M059J (cell line): ENCODE data around the gene STX10. TPM values are rescaled to one million over a fixed set of nuclear protein-coding genes. Genes with fewer than 3 reads are reported as not detected.

Experiments
- DNase-seq: peaks from one replicate; pipeline ENCODE4 v3.0.0-alpha.2; 2012; ENCODE audit warnings: low read depth
- total RNA-seq: library from RNA; depleted of rRNA; stranded (reverse); fragments of >200 nt; shearing (Covaris generic); gene quantifications from 2 replicates; pipeline ENCODE4 v1.2.3, GENCODE V29; 2014

Gene STX10
- total RNA-seq, 1 experiment from 2014 or later = 122 TPM

GRCh38 chr19:13139633-13140311 lies 10.4 kb downstream of the STX10 start:
- no peak for DNase-seq

GRCh38 chr19:13138916-13139198 lies 11.3 kb downstream of the STX10 start:
- no peak for DNase-seq

GRCh38 chr19:13138171-13138915 lies 11.8 kb downstream of the STX10 start:
- DNase-seq = no peak

- DNase-seq = no peak
These were observed 12.8 kb downstream of the STX10 start for GRCh38 chr19:13137290-13137794.

- no peak for DNase-seq
These were observed 14.8 kb downstream of the STX10 start for GRCh38 chr19:13135068-13136062.

- DNase-seq = no peak
These were observed 15.5 kb downstream of the STX10 start for GRCh38 chr19:13134626-13135025.

GRCh38 chr19:13133241-13133870 lies 16.8 kb downstream of the STX10 start:
- no peak for DNase-seq

GRCh38 chr19:13132471-13133180 lies 17.5 kb downstream of the STX10 start:
- peak; percentile 86 for DNase-seq

GRCh38 chr19:13130886-13131490 lies 19.2 kb downstream of the STX10 start:
- DNase-seq = no peak

GRCh38 chr19:13129384-13129783 lies 20.8 kb downstream of the STX10 start:
- no peak for DNase-seq

- DNase-seq = peak; percentile 35
These were observed 21.6 kb downstream of the STX10 start for GRCh38 chr19:13128583-13128982.

- no peak for DNase-seq
These were observed 22.2 kb downstream of the STX10 start for GRCh38 chr19:13127811-13128575.

GRCh38 chr19:13127051-13127450 lies 23.1 kb downstream of the STX10 start:
- no peak for DNase-seq

- no peak for DNase-seq
These were observed 26.9 kb downstream of the STX10 start for GRCh38 chr19:13122980-13123957.

- DNase-seq = no peak
These were observed 27.8 kb downstream of the STX10 start for GRCh38 chr19:13122275-13122878.

GRCh38 chr19:13121551-13122274 lies 28.5 kb downstream of the STX10 start:
- no peak for DNase-seq

GRCh38 chr19:13120817-13121216 lies 29.4 kb downstream of the STX10 start:
- no peak for DNase-seq
